Activated CD4-positive, alpha-beta T cell treated with anti-CD3 and anti-CD28 coated beads, Interleukin-2, amount 50 U/mL, for 4 hours (primary cell): ENCODE results near the gene MRPL55.

ENCODE experiments used
- DNase-seq, 2 experiments: peaks; one replicate each; pipeline ENCODE4 v3.0.0-alpha.2; 2020

The MRPL55 gene

GRCh38 chr1:228082918-228083870 is 25.9 kb downstream of the MRPL55 start:
- no peak for DNase-seq

DNA sequence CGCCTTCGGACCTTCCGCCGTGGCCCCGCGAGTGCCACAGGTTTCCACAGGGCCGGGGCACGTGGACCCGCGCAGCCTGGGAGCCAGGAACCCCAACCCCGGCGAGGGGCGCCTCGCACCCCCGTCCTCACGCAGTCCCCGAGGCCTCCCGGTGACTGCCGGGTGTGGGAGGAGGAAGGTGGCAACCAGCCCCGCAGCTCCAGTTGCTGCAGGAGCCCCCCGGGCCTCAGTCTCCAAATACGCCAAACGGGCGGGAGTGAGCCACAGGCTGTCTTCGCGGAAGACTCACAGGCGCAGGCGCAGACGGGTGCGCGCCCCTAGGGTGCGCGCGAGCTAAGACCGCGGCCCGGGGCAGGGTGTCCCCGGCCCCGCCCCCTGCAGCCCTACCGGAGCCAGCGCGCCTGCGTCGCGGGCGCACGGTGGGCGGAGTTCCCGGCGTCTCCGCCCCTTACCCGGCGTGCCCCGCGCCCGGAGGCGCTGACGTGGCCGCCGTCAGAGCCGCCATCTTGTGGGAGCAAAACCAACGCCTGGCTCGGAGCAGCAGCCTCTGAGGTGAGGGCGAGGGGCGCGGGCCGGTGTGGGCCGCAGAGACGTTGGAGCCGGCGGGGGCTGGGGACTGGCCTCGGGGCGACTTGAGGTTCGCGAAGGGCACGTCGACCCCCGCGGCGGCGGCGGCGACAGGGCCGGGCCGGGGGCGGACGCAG is 26.7 kb downstream of the MRPL55 start, which contains the start of gene ARF1:
ARF1 (plus strand) TSS at position 495 of the 704 bp plus-strand sequence. CDS start 14,407 bp downstream, outside the sequence.
- DNase-seq, result peak; percentile 80 to 86

DNA sequence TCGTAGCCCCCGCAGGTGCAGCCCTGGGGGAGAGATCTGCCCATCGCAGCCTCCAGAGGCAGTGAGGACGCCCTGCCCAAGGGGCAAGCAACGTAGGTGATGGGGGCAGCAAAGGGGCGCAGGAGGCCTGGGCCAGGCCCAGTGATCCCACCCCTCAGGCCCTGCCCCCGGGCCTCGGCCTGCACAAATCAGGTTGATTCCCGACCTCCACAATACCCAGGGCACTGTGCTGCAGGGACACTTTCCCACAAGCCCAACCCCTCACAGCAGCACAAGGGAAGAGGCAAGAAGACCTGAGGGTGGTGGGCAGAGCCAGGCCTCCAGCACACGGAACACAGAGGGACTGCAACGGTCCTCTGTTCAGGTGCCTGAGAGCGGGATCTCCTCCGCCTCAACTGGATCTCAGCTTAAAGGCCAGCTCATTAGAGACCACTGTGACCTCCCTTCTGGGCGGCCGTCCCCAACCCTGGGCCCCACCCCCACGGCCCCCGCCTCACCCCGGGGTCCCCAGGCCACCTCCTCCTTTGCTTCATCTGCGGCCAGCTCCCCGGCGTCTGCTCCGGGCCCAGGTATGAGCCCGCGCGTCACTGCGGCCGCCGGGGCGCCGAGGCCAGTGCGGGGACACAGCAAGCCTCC is 27.4 kb downstream of the MRPL55 start:
- DNase-seq, result no peak

GRCh38 chr1:228081144-228081543 is 28.0 kb downstream of the MRPL55 start:
- DNase-seq, result no peak

DNA sequence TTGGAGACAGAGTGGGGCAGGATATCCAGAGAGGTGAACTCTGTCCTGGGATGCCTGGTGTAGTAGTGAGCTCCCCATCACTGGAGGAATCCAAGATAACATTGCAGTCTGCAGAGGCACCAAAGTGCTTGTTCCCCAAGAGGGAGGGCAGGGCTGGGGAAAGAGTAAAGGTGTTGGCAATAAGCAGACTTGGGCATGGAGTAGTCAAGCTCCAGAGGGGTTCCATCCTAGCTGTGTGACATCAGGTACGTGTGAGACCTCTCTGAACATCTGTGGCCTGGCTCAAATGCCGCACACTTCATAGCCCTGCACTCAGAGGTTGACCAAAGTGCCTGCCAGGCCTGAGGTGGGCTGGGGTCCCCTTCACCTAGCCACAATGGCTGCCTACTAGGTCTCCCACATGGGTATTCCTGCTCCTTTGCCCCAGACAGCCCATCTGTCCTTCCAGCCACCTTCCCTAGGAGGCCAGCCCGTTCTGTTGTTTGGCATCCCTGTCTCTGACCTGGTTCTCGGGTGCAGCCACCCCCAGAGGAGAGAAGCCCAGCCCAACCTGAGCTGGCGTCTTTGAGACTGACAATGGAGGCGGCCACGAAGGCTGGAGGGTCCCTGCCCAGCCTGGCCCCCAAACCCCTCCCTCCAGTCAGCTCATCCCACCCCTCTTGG is 29.4 kb downstream of the MRPL55 start:
- DNase-seq, result no peak

- no peak for DNase-seq
Observed at GRCh38 chr1:228079013-228079412, 30.1 kb downstream of the MRPL55 start.

DNA sequence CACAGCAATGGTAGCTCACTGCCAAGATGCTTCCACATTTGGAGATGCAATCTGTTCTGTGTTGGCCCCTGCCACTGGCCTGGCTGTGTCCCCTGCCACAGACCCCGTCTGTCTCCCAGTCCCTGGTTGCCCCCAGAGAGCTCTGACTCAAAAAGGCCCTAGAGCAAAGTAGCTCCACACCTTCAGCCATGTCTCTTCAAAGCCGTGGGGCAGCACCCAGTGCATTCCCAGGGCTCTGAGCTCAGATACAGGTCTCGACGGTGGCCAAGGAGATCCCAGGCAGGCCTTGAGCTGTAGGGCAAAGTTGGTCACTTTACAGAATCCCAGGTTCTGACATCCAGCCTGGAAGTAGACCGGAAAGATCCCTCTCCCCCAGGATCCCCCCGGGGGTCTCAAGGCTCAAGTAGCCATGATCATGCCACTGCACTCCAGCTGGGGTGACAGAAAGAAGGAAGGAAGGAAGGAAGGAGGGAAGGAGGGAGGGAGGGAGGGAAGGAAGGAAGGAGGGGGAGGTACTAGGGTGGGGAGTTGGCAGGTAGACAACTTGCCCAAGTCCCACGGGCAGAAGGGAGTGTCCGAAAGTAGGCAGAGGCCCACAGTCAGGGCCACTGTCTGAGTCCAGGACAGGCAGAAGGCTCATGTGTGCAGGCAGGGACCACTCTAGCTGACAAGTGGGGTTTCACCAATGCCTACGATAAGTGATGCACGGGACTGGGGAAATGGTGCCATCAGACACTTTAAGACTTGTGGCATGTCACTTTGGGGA is 31.4 kb downstream of the MRPL55 start:
- DNase-seq, result no peak

GRCh38 chr1:228076796-228077430 is 32.2 kb downstream of the MRPL55 start:
- no peak for DNase-seq

DNA sequence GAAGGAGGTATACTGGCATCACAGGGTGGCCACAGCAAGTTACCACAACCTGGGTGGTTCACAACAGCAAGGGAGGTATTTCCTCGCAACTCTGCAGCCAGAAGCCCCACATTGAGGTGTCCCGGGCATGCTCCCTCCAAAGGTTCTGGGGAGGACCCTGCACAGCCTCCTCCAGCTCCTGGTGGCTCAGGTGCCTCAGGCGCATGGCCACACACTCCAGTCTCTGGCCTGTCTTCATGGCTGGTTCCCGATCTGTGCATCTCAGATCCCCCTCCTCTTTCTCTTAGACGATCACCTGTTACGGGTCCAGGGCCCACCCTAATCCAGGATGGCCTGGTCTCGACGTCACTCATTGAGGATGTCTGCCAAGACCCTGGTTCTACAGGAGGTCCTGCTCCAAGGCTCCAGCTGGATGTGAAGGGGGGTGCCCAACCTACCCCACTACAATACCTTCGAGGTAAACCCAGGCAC is 33.3 kb downstream of the MRPL55 start:
- DNase-seq, result no peak

DNA sequence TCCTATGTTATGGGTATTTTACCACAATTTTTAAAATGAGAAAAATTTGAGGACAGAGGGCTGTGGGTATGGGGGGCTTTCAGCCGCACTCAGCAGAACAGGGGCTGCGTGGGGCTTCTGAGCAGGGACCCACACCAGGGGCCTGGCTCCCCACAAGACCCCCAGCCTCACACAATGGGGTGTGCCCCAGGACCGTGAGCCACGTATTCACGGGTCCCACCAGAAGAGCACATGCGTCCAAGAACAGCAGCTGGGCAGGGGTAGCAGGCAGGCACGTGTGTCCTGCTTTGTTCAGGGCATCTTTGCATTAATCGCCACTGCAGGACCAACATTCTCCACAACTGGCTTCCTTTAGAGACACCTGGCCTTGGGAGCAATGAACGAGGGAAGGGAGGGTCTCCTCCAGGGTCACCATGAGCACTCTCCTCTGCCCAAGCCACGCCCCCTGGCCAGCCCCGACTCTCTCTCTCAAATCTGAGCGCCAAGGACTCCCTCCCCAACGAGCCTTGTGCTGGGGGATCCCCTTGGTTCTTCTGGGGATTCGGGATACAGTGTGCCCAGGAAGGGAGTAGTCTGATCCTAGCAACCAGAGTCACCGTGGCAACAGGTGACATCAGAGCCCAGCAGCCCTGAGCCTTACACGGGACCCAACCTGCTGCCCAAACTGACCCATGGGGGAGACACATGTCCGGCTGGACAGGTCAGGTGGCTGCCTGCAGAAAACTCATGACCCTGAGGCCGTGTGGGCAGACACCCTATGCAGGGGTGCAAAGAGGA is 34.0 kb downstream of the MRPL55 start:
- DNase-seq, result no peak

DNA sequence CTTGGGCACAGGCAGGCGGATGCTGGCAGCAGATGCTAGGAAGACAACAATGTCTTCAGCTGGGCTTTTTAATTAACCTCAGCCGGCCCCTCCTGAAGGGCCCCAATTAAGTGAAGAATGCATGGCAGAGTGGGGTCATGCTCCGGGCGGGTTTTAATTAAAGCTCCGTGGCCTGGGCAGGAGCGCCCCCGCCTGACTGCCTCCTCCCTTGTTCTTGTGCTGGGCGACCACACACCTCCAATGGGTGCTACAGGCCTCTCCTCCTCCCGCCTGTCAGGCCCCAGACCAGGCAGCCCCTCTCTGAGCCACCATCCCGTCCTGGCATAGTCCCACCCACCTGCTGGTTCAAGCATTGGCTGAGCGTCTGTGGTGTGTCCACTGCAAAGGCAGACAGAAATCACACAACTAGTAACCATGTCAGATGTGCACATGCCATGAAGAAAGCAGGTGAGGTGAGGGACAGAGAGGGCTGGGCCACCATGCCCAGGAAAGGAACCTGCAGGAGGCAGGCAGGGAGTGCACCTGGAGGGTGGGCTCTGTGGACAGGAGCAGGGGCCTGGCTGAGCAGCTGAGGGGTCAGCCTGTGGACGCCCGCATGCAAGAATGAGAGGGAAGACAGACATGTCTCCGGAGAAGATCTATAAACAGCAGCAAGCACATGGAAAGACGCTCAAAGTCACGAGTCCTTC is 35.1 kb downstream of the MRPL55 start:
- DNase-seq, result no peak

- DNase-seq, result no peak
Observed at GRCh38 chr1:228073061-228073856, 35.8 kb downstream of the MRPL55 start.

- no peak for DNase-seq
Observed at GRCh38 chr1:228072658-228073043, 36.4 kb downstream of the MRPL55 start.

GRCh38 chr1:228071839-228072657 is 37.1 kb downstream of the MRPL55 start:
- no peak for DNase-seq

- DNase-seq, result no peak
Observed at GRCh38 chr1:228070851-228071250, 38.2 kb downstream of the MRPL55 start.

DNA sequence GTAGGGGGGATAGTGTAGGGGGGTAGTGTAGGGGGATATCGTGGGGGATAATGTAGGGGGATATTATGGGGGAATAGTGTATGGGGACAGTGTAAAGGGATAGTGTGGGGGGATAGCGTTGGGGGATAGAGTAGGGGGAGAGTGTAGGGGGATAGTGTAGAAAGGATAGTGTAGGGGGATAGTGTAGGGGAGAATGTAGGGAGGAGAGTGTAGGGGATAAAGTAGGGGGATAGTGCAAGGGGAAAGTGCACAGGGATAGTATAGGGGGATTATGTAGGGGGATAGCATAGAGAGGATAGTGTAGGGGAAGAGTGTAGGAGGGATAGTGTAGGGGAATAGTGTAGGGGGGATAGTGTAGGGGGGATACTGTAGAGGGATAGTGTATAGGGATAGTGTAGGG is 38.9 kb downstream of the MRPL55 start:
- DNase-seq, result no peak

DNA sequence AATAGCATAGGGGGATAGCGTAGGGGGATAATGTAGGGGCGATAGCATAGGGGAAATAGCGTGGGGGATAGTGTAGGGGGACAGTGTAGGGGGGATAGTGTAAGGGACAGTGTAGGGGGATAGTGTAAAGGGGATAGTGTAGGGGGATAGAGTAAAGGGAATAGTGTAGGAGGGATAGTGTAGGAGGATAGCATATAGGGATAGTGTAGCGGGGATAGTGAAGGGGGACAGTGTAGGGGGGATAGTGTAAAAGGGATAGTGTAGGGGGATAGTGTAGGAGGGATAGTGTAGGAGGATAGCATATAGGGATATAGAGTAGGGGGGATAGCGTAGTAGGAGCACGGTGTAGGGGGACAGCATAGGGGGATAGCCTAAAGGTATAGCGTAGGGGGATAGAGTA is 40.7 kb downstream of the MRPL55 start:
- DNase-seq, result no peak
